ENCODE results near the gene DMRTA1.
A peak's percentile ranks its signal among the peaks of the same experiment; 100 is the strongest.

DMRTA1 gene

GRCh38 chr9:22446589-22446949 lies at the start of gene DMRTA1:
Gene DMRTA1, plus strand, starts transcription at chr9:22446824. Its CDS starts 242 bp downstream, at chr9:22447066.
- TF ChIP-seq CTCF (IDR thresholded peaks at IDR 0.05; ENCODE audit: low read depth, low read length, missing control alignments): no peak
- in situ Hi-C loops (cut with HindIII; ENCODE audit: low sequenced_read_pairs): no loop called here
- H3K4me3 ChIP-seq (ENCODE audit: low read depth, low read length): peak within 1 kb of the TSS; percentile 71
- peak; percentile 49 for DNase-seq (ENCODE audit: low read depth)

GRCh38 chr9:22401671-22402070 lies 45.0 kb upstream of the DMRTA1 start:
- TF ChIP-seq CTCF (IDR thresholded peaks at IDR 0.05; ENCODE audit: low read depth, low read length, missing control alignments): no peak
- in situ Hi-C loops (cut with HindIII; ENCODE audit: low sequenced_read_pairs): no loop called here
- H3K4me3 ChIP-seq (ENCODE audit: low read depth, low read length): no peak overlapping the region
- DNase-seq (ENCODE audit: low read depth): peak; percentile 49

- no peak overlapping the region for H3K4me3 ChIP-seq (ENCODE audit: low read depth, low read length)
- no peak for DNase-seq (ENCODE audit: low read depth)
- TF ChIP-seq CTCF (IDR thresholded peaks at IDR 0.05; ENCODE audit: low read depth, low read length, missing control alignments): no peak
- in situ Hi-C loops (cut with HindIII; ENCODE audit: low sequenced_read_pairs): no loop called here
Observed at GRCh38 chr9:22405869-22406659, 40.6 kb upstream of the DMRTA1 start.

- H3K4me3 ChIP-seq (ENCODE audit: low read depth, low read length): no peak overlapping the region
- in situ Hi-C loops (cut with HindIII; ENCODE audit: low sequenced_read_pairs): no loop called here
- no peak for TF ChIP-seq CTCF (IDR thresholded peaks at IDR 0.05; ENCODE audit: low read depth, low read length, missing control alignments)
- no peak for DNase-seq (ENCODE audit: low read depth)
Observed at GRCh38 chr9:22413884-22414283, 32.7 kb upstream of the DMRTA1 start.

- DNase-seq (ENCODE audit: low read depth): no peak
- no peak overlapping the region for H3K4me3 ChIP-seq (ENCODE audit: low read depth, low read length)
- in situ Hi-C loops (cut with HindIII; ENCODE audit: low sequenced_read_pairs): no loop called here
- TF ChIP-seq CTCF (IDR thresholded peaks at IDR 0.05; ENCODE audit: low read depth, low read length, missing control alignments): no peak
Observed at GRCh38 chr9:22415941-22416691, 30.5 kb upstream of the DMRTA1 start.

GRCh38 chr9:22416692-22417060 lies 29.9 kb upstream of the DMRTA1 start:
- DNase-seq (ENCODE audit: low read depth): no peak
- H3K4me3 ChIP-seq (ENCODE audit: low read depth, low read length): no peak overlapping the region
- no peak for TF ChIP-seq CTCF (IDR thresholded peaks at IDR 0.05; ENCODE audit: low read depth, low read length, missing control alignments)
- in situ Hi-C loops (cut with HindIII; ENCODE audit: low sequenced_read_pairs): no loop called here
